ENCODE data around the gene VPS4A. TPM values are rescaled to one million over a fixed set of nuclear protein-coding genes. Genes with fewer than 3 reads are reported as not detected.

VPS4A gene
- total RNA-seq, 1 donor from 2014 or later, result 38.1 TPM

DNA sequence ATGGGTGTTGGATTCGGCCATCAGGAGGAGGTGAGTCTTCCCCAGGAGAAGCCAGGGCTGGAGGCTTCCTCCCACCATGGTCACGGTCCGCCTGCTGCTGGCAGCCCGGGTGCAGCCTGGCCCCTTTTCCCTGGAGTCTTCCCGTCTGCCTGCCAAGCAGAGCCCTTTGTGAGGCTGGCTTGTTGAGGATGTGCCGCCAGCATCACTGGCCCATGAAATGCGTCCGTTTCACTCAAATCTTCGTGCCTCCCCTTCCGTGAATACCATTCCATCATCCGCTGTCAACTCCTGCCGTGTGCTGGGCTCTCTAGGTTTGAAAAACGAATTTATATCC is 9.6 kb downstream of the VPS4A start:
- DNase-seq (ENCODE audit: low read depth), result no peak
- Histone ChIP-seq H3K36me3 (ENCODE audit: control insufficient read depth, insufficient read depth, low read length) (peaks cover 12% of the 10 kb centered on the region), H3K27me3 (ENCODE audit: control insufficient read depth, insufficient read depth, low read length) (no peaks in the 10 kb centered on the region), H3K4me3 (ENCODE audit: low read depth, low read length) (no peak overlapping the region)
- TF ChIP-seq CTCF (IDR thresholded peaks at IDR 0.05; ENCODE audit: insufficient read depth, low read length, poor library complexity, severe bottlenecking), result no peak

DNA sequence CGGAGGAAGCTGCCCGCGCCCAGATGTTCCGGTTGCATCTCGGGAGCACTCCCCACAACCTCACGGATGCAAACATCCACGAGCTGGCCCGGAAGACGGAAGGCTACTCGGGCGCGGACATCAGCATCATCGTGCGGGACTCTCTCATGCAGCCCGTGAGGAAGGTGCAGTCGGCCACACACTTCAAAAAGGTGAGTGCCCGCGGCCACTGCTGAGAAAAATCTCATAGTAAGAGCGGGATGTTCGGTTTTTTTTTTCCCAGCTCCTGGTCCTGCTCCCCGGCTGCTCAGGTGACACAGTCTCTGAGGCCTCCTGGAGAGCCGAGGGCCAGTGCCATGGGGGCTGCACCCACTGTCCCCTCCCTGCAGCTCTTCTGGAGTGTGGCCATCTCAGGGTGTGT is 9.9 kb downstream of the VPS4A start:
- no peak for TF ChIP-seq CTCF (IDR thresholded peaks at IDR 0.05; ENCODE audit: insufficient read depth, low read length, poor library complexity, severe bottlenecking)
- no peaks in the 10 kb centered on the region for H3K27me3 ChIP-seq (ENCODE audit: control insufficient read depth, insufficient read depth, low read length)
- no peak for DNase-seq (ENCODE audit: low read depth)
- H3K4me3 ChIP-seq (ENCODE audit: low read depth, low read length), result no peak overlapping the region
- H3K36me3 ChIP-seq (ENCODE audit: control insufficient read depth, insufficient read depth, low read length), result peaks cover 12% of the 10 kb centered on the region

DNA sequence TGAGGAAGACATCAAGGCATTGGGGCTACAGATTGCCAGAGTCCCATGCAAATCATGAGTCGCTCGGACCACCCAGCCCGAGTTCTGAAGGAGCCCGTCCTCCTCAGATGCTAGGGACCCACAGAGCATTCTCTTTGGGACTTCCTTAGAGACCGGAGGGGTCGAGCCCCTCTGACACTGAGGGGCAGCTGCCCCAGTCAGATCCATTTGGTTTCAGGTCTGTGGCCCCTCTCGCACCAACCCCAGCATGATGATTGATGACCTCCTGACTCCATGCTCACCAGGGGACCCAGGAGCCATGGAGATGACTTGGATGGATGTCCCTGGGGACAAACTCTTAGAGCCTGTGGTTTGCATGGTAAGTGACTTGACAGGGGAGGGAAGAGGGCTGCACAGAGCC is 11.2 kb downstream of the VPS4A start:
- H3K4me3 ChIP-seq (ENCODE audit: low read depth, low read length), result no peak overlapping the region
- peaks cover 12% of the 10 kb centered on the region for H3K36me3 ChIP-seq (ENCODE audit: control insufficient read depth, insufficient read depth, low read length)
- H3K27me3 ChIP-seq (ENCODE audit: control insufficient read depth, insufficient read depth, low read length), result no peaks in the 10 kb centered on the region
- no peak for DNase-seq (ENCODE audit: low read depth)
- no peak for TF ChIP-seq CTCF (IDR thresholded peaks at IDR 0.05; ENCODE audit: insufficient read depth, low read length, poor library complexity, severe bottlenecking)

- Histone ChIP-seq H3K4me3 (ENCODE audit: low read depth, low read length) (no peak overlapping the region), H3K27me3 (ENCODE audit: control insufficient read depth, insufficient read depth, low read length) (no peaks in the 10 kb centered on the region), H3K36me3 (ENCODE audit: control insufficient read depth, insufficient read depth, low read length) (peaks cover 13% of the 10 kb centered on the region)
- DNase-seq (ENCODE audit: low read depth), result no peak
- TF ChIP-seq CTCF (IDR thresholded peaks at IDR 0.05; ENCODE audit: insufficient read depth, low read length, poor library complexity, severe bottlenecking), result no peak
These were observed 12.3 kb downstream of the VPS4A start for GRCh38 chr16:69323415-69323814.

- TF ChIP-seq CTCF (IDR thresholded peaks at IDR 0.05; ENCODE audit: insufficient read depth, low read length, poor library complexity, severe bottlenecking), result no peak
- H3K27me3 ChIP-seq (ENCODE audit: control insufficient read depth, insufficient read depth, low read length), result no peaks in the 10 kb centered on the region
- peaks cover 13% of the 10 kb centered on the region for H3K36me3 ChIP-seq (ENCODE audit: control insufficient read depth, insufficient read depth, low read length)
- no peak for DNase-seq (ENCODE audit: low read depth)
- no peak overlapping the region for H3K4me3 ChIP-seq (ENCODE audit: low read depth, low read length)
These were observed 12.9 kb downstream of the VPS4A start for GRCh38 chr16:69324013-69324531.

DNA sequence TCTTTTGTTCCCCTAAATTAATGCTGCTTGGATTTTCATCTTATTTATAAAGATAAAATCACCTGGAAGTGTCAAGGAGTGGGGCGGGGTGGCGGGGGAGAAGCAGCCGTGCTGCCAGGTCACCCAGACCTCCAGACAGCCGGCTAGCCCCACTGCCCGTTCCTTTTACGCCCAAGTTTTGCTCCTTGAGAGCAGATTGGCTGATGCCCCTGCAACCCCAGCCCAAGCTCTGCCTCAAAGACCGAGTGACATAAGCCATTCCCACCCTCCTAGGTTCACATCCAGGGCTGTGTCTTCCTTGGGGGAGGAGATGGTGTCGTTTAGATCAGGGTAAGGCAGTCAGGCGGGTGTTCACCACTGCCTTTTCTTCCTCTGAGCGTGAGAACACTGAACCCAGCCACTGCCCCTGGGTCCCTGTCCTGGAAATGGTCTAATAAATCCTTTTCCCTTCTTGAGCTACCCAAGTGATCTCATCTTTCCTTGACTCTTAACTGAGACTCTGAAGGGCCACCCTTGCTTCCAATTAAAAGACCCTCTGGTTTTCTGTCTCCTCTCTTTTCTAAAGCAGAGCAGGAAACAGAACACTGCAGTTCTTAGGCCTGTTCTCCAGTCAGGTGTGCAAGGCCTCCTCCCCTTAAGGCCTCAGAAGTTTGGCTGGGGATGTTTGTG is 13.6 kb downstream of the VPS4A start:
- Histone ChIP-seq H3K27me3 (ENCODE audit: control insufficient read depth, insufficient read depth, low read length) (no peaks in the 10 kb centered on the region), H3K36me3 (ENCODE audit: control insufficient read depth, insufficient read depth, low read length) (peaks cover 13% of the 10 kb centered on the region), H3K4me3 (ENCODE audit: low read depth, low read length) (no peak overlapping the region)
- TF ChIP-seq CTCF (IDR thresholded peaks at IDR 0.05; ENCODE audit: insufficient read depth, low read length, poor library complexity, severe bottlenecking), result no peak
- DNase-seq (ENCODE audit: low read depth), result no peak

Data from kidney epithelial cell (primary cell).